Ascending aorta (tissue), 2 donors: Measurements from ENCODE around the gene AUH. TPM values are rescaled to one million over a fixed set of nuclear protein-coding genes. Genes with fewer than 3 reads are reported as not detected.
A peak's percentile ranks its signal among the peaks of the same experiment; 100 is the strongest.

Experiments
- DNase-seq, 2 donors: peaks; one replicate each; pipeline ENCODE4 v3.0.0-alpha.2; 2019; ENCODE audit warnings: low spot score in 2 of 2
- H3K27ac ChIP-seq, 2 donors: fragments of 200-600 bp; sonication (generic); one replicate each; pipeline ENCODE4 v1.5.1; 2016 to 2017; ENCODE audit warnings: mild to moderate bottlenecking in 1 of 2
- H3K27me3 ChIP-seq: fragments of 200-600 bp; sonication (generic); one replicate; pipeline ENCODE4 v1.5.1; 2017
- H3K36me3 ChIP-seq, 2 donors: fragments of 200-600 bp; sonication (generic); one replicate each; pipeline ENCODE4 v1.5.1; 2016
- H3K4me1 ChIP-seq, 2 donors: fragments of 200-600 bp; sonication (generic); one replicate each; pipeline ENCODE4 v1.5.1; 2016 to 2017; ENCODE audit warnings: mild to moderate bottlenecking in 1 of 2
- H3K4me3 ChIP-seq, 2 donors: fragments of 200-600 bp; sonication (generic); one replicate each; pipeline ENCODE4 v1.5.1; 2016 to 2017; ENCODE audit warnings: mild to moderate bottlenecking in 1 of 2
- H3K9me3 ChIP-seq, 2 donors: fragments of 200-600 bp; sonication (generic); one replicate each; pipeline ENCODE4 v1.5.1; 2016
- CTCF ChIP-seq, 3 experiments: fragments of 200-600 bp in 2 of 3; fragments of 450-650 bp in 1 of 3; sonication (generic) in 2 of 3; IDR thresholded peaks; one replicate each; pipeline ENCODE4 v1.5.1; 2016 to 2019; ENCODE audit warnings: antibody characterized with exemption in 3 of 3, mild to moderate bottlenecking in 1 of 3, moderate library complexity in 1 of 3
- intact Hi-C: fragments of 100-400 bp; cut with DNase I; formaldehyde crosslinking; loops from one replicate; pipeline ENCODE4 v1.15.1; 2023
- total RNA-seq: library from RNA; depleted of rRNA; stranded (reverse); fragments of >200 nt; gene quantifications from one replicate; pipeline ENCODE4 v1.1.0, GENCODE V29; 2016

Gene AUH
- total RNA-seq, 1 donor from 2014 or later: 46.2 TPM

GRCh38 chr9:91185193-91185886, 176.4 kb downstream of the AUH start:
- intact Hi-C loops: no loop called here
- no peaks in the 10 kb centered on the region for H3K9me3 ChIP-seq

GRCh38 chr9:91182429-91183225, 179.1 kb downstream of the AUH start:
- intact Hi-C loops: no loop called here
- peak in 1 of 2 donors; percentile 34 for DNase-seq

More at GRCh38 chr9:91185193-91185886, 176.4 kb downstream of the AUH start:
- no peak overlapping the region for H3K27ac ChIP-seq
- H3K4me1 ChIP-seq: peaks cover 0 to 7% of the 10 kb centered on the region in 2 donors
- TF ChIP-seq CTCF (IDR thresholded peaks at IDR 0.05): no peak
- no peak overlapping the region for H3K4me3 ChIP-seq
- no peaks in the 10 kb centered on the region for H3K27me3 ChIP-seq
- H3K36me3 ChIP-seq: no peaks in the 10 kb centered on the region
- peak in 1 of 2 donors; percentile 31 for DNase-seq

GRCh38 chr9:91181541-91181940, 180.2 kb downstream of the AUH start:
- H3K9me3 ChIP-seq: no peaks in the 10 kb centered on the region
- no peak overlapping the region for H3K27ac ChIP-seq
- H3K4me1 ChIP-seq: no peaks in the 10 kb centered on the region
- no peaks in the 10 kb centered on the region for H3K36me3 ChIP-seq
- TF ChIP-seq CTCF (IDR thresholded peaks at IDR 0.05): no peak
- H3K4me3 ChIP-seq: no peak overlapping the region
- intact Hi-C loops: no loop called here
- no peaks in the 10 kb centered on the region for H3K27me3 ChIP-seq
- DNase-seq: peak in 1 of 2 donors; percentile 43

More at GRCh38 chr9:91182429-91183225, 179.1 kb downstream of the AUH start:
- no peak for TF ChIP-seq CTCF (IDR thresholded peaks at IDR 0.05)
- no peaks in the 10 kb centered on the region for H3K36me3 ChIP-seq
- no peak overlapping the region for H3K4me3 ChIP-seq
- no peaks in the 10 kb centered on the region for H3K27me3 ChIP-seq
- peaks cover 0 to under 1% of the 10 kb centered on the region in 2 donors for H3K4me1 ChIP-seq
- H3K27ac ChIP-seq: no peak overlapping the region
- no peaks in the 10 kb centered on the region for H3K9me3 ChIP-seq

GRCh38 chr9:91180930-91181268, 180.8 kb downstream of the AUH start:
- Histone ChIP-seq H3K27ac (no peak overlapping the region), H3K36me3 (no peaks in the 10 kb centered on the region), H3K4me3 (no peak overlapping the region), H3K4me1 (no peaks in the 10 kb centered on the region), H3K27me3 (no peaks in the 10 kb centered on the region), H3K9me3 (no peaks in the 10 kb centered on the region)
- no peak for TF ChIP-seq CTCF (IDR thresholded peaks at IDR 0.05)
- DNase-seq: no peak
- intact Hi-C loops: no loop called here

- Histone ChIP-seq H3K4me3 (no peak overlapping the region), H3K9me3 (no peaks in the 10 kb centered on the region), H3K36me3 (no peaks in the 10 kb centered on the region), H3K27me3 (no peaks in the 10 kb centered on the region), H3K27ac (no peak overlapping the region), H3K4me1 (no peaks in the 10 kb centered on the region)
- TF ChIP-seq CTCF (IDR thresholded peaks at IDR 0.05): no peak
- DNase-seq: peak in 1 of 2 donors; percentile 56
- intact Hi-C loops: no loop called here
Measured at GRCh38 chr9:91180240-91180929, 181.3 kb downstream of the AUH start.
